ENCODE measurements around the gene GFRA1.
"Not testable (repeated sequence)": the region's sequence is repeated elsewhere in the genome, so short reads cannot be mapped to it uniquely, and the experiment has no call there.

Gene GFRA1

DNA sequence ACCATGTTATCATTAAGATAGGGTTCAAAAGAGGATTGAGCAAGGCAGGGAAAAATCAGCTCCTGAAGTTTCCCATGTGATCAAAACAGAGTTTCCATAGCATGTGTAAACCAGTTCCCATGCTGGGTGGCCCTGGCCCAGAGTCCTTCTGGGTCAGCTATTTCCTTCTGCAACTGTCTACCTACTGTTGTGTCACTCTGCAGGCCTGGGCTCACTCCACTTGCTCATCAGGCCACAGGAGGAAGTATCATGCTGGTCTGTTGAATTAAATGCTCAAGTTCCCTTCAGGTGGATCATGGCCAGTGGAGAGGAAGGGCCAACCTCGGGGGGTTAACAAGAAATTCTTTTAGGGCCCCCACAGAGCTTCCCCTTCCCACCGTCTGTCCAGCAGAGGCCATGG is 104.7 kb downstream of the GFRA1 start:
- no peak for DNase-seq (ENCODE audit: low read depth)
- TF ChIP-seq, protein P1, sequence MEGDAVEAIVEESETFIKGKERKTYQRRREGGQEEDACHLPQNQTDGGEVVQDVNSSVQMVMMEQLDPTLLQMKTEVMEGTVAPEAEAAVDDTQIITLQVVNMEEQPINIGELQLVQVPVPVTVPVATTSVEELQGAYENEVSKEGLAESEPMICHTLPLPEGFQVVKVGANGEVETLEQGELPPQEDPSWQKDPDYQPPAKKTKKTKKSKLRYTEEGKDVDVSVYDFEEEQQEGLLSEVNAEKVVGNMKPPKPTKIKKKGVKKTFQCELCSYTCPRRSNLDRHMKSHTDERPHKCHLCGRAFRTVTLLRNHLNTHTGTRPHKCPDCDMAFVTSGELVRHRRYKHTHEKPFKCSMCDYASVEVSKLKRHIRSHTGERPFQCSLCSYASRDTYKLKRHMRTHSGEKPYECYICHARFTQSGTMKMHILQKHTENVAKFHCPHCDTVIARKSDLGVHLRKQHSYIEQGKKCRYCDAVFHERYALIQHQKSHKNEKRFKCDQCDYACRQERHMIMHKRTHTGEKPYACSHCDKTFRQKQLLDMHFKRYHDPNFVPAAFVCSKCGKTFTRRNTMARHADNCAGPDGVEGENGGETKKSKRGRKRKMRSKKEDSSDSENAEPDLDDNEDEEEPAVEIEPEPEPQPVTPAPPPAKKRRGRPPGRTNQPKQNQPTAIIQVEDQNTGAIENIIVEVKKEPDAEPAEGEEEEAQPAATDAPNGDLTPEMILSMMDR (conservative IDR thresholded peaks at IDR 0.05; ENCODE audit: low read depth, low read length), result no peak
- no peak overlapping the region for H3K4me3 ChIP-seq (ENCODE audit: low read depth, low read length)

DNA sequence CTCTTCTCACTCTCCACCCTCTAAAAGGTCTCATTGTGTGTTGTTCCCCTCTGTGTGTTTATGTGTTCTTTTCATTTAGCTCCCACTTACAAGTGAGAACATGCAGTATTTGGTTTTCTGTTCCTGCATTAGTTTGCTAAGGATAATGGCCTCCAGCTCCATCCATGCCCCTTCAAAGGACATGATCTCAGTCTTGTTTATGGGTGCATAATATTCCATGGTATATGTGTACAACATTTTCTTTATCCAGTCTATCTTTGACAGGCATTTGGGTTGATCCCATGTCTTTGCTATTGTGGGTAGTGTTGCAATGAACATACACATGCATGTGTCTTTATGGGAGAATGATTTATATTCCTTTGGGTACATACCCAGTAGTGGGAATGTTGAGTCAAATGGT is 107.1 kb downstream of the GFRA1 start:
- not testable (repeated sequence) for H3K4me3 ChIP-seq (ENCODE audit: low read depth, low read length); DNase-seq (ENCODE audit: low read depth)

DNA sequence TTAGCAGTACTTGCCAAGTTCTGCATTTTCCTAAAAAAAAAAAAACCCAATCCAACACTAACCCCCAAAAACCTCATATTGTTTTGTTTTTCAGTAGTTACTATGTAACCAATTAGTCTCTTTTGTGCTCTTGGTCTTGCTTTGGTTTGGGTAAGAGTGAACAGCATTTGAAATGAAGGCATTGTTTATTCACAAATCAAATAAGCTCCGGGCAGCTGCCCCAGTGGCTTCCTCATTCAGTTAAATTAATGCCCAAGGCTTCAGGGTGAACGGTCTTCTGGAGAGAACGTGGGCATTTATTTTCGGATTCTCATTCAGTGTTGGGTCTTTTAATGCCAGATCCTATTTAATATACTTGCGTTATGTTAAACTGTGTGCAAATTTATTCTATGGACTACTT is 108.7 kb downstream of the GFRA1 start:
- H3K4me3 ChIP-seq (ENCODE audit: low read depth, low read length), result no peak overlapping the region
- DNase-seq (ENCODE audit: low read depth), result no peak
- TF ChIP-seq, protein P1 (conservative IDR thresholded peaks at IDR 0.05; ENCODE audit: low read depth, low read length), result no peak

DNA sequence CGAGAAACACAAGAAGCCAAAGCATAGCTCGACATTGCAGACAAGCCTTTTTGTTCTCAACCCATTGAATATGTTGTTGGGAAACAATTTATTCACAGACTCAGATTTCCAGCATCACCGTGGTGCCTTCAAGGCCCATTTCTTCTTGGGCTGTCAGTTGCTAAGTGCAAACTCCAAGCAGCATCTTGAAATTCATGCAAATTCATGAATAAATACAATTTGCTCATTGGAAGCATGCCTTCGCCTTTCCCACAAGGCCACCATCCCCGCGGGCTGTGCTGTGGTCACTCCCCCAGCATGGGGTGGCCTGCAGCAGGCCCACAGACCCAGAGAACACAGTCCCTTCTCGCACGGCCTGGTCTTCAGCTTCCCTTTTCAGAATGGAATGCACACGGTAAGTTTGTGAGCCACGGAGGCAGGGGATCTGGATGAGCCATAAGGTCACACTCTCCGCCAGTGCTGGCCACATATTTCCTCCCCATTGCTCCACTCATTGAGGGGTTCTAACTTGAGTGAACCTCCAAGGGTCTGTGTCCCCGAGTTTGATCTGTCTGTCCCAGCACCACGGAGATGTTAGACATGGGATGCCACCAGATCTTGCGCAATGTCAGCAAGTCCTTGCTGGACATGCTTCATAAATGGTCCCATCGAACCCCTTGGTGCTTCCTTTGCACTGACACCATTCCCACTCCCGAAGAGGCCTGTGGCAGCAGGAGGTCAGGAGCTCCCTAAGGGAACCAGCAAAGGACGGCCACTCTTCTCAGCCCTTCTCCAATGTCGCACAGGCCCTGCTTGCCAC is 109.5 kb downstream of the GFRA1 start:
- no peak overlapping the region for H3K4me3 ChIP-seq (ENCODE audit: low read depth, low read length)
- TF ChIP-seq, protein P1 (conservative IDR thresholded peaks at IDR 0.05; ENCODE audit: low read depth, low read length), result no peak
- DNase-seq (ENCODE audit: low read depth), result no peak

DNA sequence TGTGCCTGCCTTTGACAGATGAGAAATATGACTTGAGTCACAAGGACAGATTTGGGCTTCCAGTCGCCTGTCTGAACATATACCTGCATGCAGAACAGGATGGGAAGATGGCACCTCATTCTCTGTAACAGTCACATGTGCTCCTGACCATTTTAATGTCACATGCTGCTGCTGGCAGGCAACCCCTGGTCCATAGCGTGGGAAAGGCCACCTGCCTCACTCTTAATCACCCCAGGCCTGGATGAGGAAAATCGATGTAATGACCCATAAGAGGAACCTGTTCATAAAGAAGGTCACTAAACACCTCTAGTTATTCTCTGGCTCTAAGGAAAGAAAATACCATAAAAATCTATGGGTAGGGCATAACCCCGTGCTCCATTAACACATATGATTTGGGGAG is 110.2 kb downstream of the GFRA1 start:
- no peak overlapping the region for H3K4me3 ChIP-seq (ENCODE audit: low read depth, low read length)
- TF ChIP-seq, protein P1 (conservative IDR thresholded peaks at IDR 0.05; ENCODE audit: low read depth, low read length), result no peak
- DNase-seq (ENCODE audit: low read depth), result no peak

DNA sequence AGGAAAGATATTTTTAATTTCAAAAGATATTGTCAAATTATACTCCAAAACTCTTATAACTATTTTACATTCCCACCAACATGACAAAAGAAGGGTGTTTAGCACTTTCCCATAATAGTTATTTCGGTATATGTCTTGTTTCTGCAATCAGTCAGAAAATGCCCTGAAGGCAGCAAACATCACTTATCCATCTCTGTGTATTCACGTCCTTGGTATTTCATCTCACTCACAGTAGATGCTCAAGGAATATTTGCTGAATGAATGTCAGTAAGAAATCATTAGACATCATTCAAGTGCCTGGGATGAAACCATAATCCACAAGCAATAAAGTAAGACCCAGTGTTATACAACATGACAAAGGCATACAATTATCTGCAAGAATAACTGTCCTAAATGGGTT is 112.7 kb downstream of the GFRA1 start:
- no peak overlapping the region for H3K4me3 ChIP-seq (ENCODE audit: low read depth, low read length)
- no peak for DNase-seq (ENCODE audit: low read depth)
- TF ChIP-seq, protein P1 (conservative IDR thresholded peaks at IDR 0.05; ENCODE audit: low read depth, low read length), result no peak

DNA sequence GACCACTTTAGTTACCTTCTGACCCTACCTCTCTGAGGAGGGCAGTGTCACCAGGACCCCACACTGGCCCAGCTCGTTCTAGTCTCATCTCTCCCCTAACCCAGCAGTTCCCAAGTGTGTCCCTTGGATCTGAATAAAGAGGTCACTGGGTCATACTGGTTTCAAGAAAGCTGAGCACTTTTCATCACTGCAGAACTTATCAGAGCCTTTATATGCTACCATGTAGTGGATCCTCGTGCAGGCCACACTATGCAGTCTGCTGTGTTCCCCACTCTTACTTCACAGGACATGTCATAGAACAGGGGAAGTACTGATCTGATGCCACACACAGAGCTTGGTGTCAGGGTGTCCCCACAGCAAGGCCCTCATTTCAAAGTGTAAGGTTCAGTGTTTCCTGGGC is 113.8 kb downstream of the GFRA1 start:
- no peak for DNase-seq (ENCODE audit: low read depth)
- H3K4me3 ChIP-seq (ENCODE audit: low read depth, low read length), result no peak overlapping the region
- TF ChIP-seq, protein P1 (conservative IDR thresholded peaks at IDR 0.05; ENCODE audit: low read depth, low read length), result no peak
